Measurements from ENCODE around the gene CATSPERD. TPM values are rescaled to one million over a fixed set of nuclear protein-coding genes. Genes with fewer than 3 reads are reported as not detected.

CATSPERD gene
- total RNA-seq, 1 experiment from 2014 or later, result 0.50 TPM

- TF ChIP-seq CDX4 (CRISPR knock-in tag; IDR thresholded peaks at IDR 0.05; ENCODE audit: borderline replicate concordance) (no peak), GABPB1 (CRISPR knock-in tag; IDR thresholded peaks at IDR 0.05) (no peak), NR2C2 (CRISPR knock-in tag; IDR thresholded peaks at IDR 0.05) (no peak), ATF3 (CRISPR knock-in tag; conservative IDR thresholded peaks at IDR 0.05) (no peak)
These were observed 2.3 kb upstream of the CATSPERD start (continued) for GRCh38 chr19:5718037-5718578.

- Mint-ChIP-seq H3K27me3 (ENCODE audit: low read depth) (no peaks in the 10 kb centered on the region), H3K36me3 (peaks cover 18% of the 10 kb centered on the region), H3K4me1 (peaks cover 16% of the 10 kb centered on the region), H3K4me3 (peak overlapping the region; percentile 97), H3K27ac (peak overlapping the region; percentile 89), H3K9me3 (no peaks in the 10 kb centered on the region)
- ChIA-PET CTCF (interaction anchor here (2.5 to 3.4 kb wide), 2 partner anchors 29 to 32 kb away, joined by 22 to 27 read pairs; partner anchors contain the start of gene RPL36), POLR2A (interaction anchor here (1.0 to 1.4 kb wide), 2 partner anchors 28 to 29 kb away, joined by 3 to 4 read pairs; no protein-coding TSS in a partner anchor)
- ATAC-seq (no peak), DNase-seq (ENCODE audit: low spot score) (no peak)
- TF ChIP-seq GABPB1 (CRISPR knock-in tag; IDR thresholded peaks at IDR 0.05) (peak; percentile 96), FOXJ3 (CRISPR knock-in tag; IDR thresholded peaks at IDR 0.05; ENCODE audit: borderline replicate concordance) (no peak)
These were observed 1.7 kb upstream of the CATSPERD start for GRCh38 chr19:5718579-5719273.

- ChIA-PET POLR2A (interaction anchor here (0.6 to 1.8 kb wide), 8 partner anchors 15 to 235 kb away, joined by 3 to 14 read pairs (median 4); partner anchors contain the start of genes DUS3L and RPL36), CTCF (interaction anchor here (1.0 to 3.4 kb wide), 8 partner anchors 14 to 184 kb away, joined by 3 to 27 read pairs (median 4); partner anchors contain the start of genes NDUFA11 and RPL36)
- Mint-ChIP-seq H3K9me3 (no peaks in the 10 kb centered on the region), H3K36me3 (peaks cover 14% of the 10 kb centered on the region), H3K27ac (peak overlapping the region; percentile 89), H3K4me1 (peaks cover 16% of the 10 kb centered on the region), H3K27me3 (ENCODE audit: low read depth) (no peaks in the 10 kb centered on the region), H3K4me3 (peak overlapping the region; percentile 97)
- DNase-seq (ENCODE audit: low spot score) (no peak), ATAC-seq (no peak)
- TF ChIP-seq ARID4B (CRISPR knock-in tag; IDR thresholded peaks at IDR 0.05; ENCODE audit: borderline replicate concordance) (0 out of 2 replicates have a peak, but pooled peaks have one; percentile 9), ZMAT4 (CRISPR knock-in tag; IDR thresholded peaks at IDR 0.05) (no peak)
These were observed 1.0 kb upstream of the CATSPERD start for GRCh38 chr19:5719274-5719960.

- Mint-ChIP-seq H3K4me3 (no peak overlapping the region), H3K36me3 (no peaks in the 10 kb centered on the region), H3K9me3 (peaks cover 6% of the 10 kb centered on the region; the same call in 1 of the 2 replicates), H3K27ac (no peak overlapping the region), H3K4me1 (no peaks in the 10 kb centered on the region), H3K27me3 (ENCODE audit: low read depth) (peaks cover 10% of the 10 kb centered on the region)
- ChIA-PET POLR2A (no interaction called here), CTCF (interaction anchor here (1.0 kb wide), 1 partner anchor 76 kb away, joined by 4 read pairs; no protein-coding TSS in a partner anchor)
- ATAC-seq (no peak), DNase-seq (ENCODE audit: low spot score) (no peak)
- TF ChIP-seq JUN (CRISPR knock-in tag; IDR thresholded peaks at IDR 0.05), result no peak
- TF ChIP-seq USF2 (CRISPR knock-in tag; IDR thresholded peaks at IDR 0.05), result no peak
- TF ChIP-seq AFF4 (CRISPR knock-in tag; IDR thresholded peaks at IDR 0.05; ENCODE audit: borderline replicate concordance), result no peak
These were observed 7.1 kb downstream of the CATSPERD start for GRCh38 chr19:5727453-5728050.
